Progenitor cell of endocrine pancreas (in vitro differentiated cells): ENCODE results near the gene COMT. TPM values are rescaled to one million over a fixed set of nuclear protein-coding genes. Genes with fewer than 3 reads are reported as not detected.

Experiments used
- DNase-seq: peaks from one replicate; pipeline ENCODE4 v3.0.0; 2021; ENCODE audit warnings: low spot score; ENCODE audit not compliant: unreplicated experiment
- H3K27ac Mint-ChIP-seq: 2 replicates; pipeline ENCODE4 v1.8.0; 2021; ENCODE audit warnings: mild to moderate bottlenecking, moderate library complexity, mixed read lengths
- H3K27me3 Mint-ChIP-seq: 2 replicates; pipeline ENCODE4 v1.8.0; 2021; ENCODE audit warnings: mixed read lengths
- H3K36me3 Mint-ChIP-seq: 2 replicates; pipeline ENCODE4 v1.8.0; 2022; ENCODE audit warnings: mixed read lengths; ENCODE audit not compliant: insufficient read depth
- H3K4me1 Mint-ChIP-seq: 2 replicates; pipeline ENCODE4 v1.8.0; 2021; ENCODE audit warnings: low read depth, mixed read lengths
- H3K4me3 Mint-ChIP-seq: 2 replicates; pipeline ENCODE4 v1.8.0; 2021; ENCODE audit warnings: low read depth, mild to moderate bottlenecking, moderate library complexity, mixed read lengths
- H3K9me3 Mint-ChIP-seq: 2 replicates; pipeline ENCODE4 v1.8.0; 2021; ENCODE audit warnings: low read depth, mixed read lengths
- CTCF ChIP-seq: fragments of 200-600 bp; sonication (generic); IDR thresholded peaks from one replicate; pipeline ENCODE4 v1.5.0; 2021; ENCODE audit warnings: antibody characterized with exemption, mild to moderate bottlenecking; ENCODE audit not compliant: unreplicated experiment
- total RNA-seq: library from RNA; stranded (reverse); gene quantifications from 2 replicates; pipeline ENCODE4 v1.2.1, GENCODE V29; 2021

The COMT gene
- total RNA-seq, 1 donor from 2014 or later = 48.7 TPM

- peak overlapping the region; percentile 66 for H3K4me3 Mint-ChIP-seq
- peak overlapping the region; percentile 97 for H3K27ac Mint-ChIP-seq
- TF ChIP-seq CTCF = no peak
- no peaks in the 10 kb centered on the region for H3K27me3 Mint-ChIP-seq
- peak; percentile 61 for DNase-seq
- peaks cover 6% of the 10 kb centered on the region for H3K36me3 Mint-ChIP-seq
- peaks cover 38% of the 10 kb centered on the region for H3K4me1 Mint-ChIP-seq
- no peaks in the 10 kb centered on the region for H3K9me3 Mint-ChIP-seq
Measured at GRCh38 chr22:19962909-19963806, 21.6 kb downstream of the COMT start.

- no peak for DNase-seq
- H3K27me3 Mint-ChIP-seq = no peaks in the 10 kb centered on the region
- H3K4me1 Mint-ChIP-seq = peaks cover 35% of the 10 kb centered on the region
- no peaks in the 10 kb centered on the region for H3K9me3 Mint-ChIP-seq
- peaks cover 6% of the 10 kb centered on the region for H3K36me3 Mint-ChIP-seq
- no peak overlapping the region for H3K4me3 Mint-ChIP-seq
- no peak for TF ChIP-seq CTCF
- H3K27ac Mint-ChIP-seq = no peak overlapping the region
Measured at GRCh38 chr22:19963863-19964642, 22.5 kb downstream of the COMT start.

- DNase-seq = no peak
- no peak for TF ChIP-seq CTCF
- Mint-ChIP-seq H3K4me1 (peaks cover 30% of the 10 kb centered on the region), H3K9me3 (no peaks in the 10 kb centered on the region), H3K4me3 (no peak overlapping the region), H3K27ac (no peak overlapping the region), H3K36me3 (peaks cover 6% of the 10 kb centered on the region), H3K27me3 (no peaks in the 10 kb centered on the region)
Measured at GRCh38 chr22:19964701-19965386, 23.3 kb downstream of the COMT start.

- Mint-ChIP-seq H3K9me3 (no peaks in the 10 kb centered on the region), H3K36me3 (peaks cover 8% of the 10 kb centered on the region), H3K27me3 (no peaks in the 10 kb centered on the region), H3K4me1 (peaks cover 18% of the 10 kb centered on the region), H3K27ac (peak overlapping the region; percentile 77), H3K4me3 (no peak overlapping the region)
- DNase-seq = no peak
- peak; percentile 63 for TF ChIP-seq CTCF
Measured at GRCh38 chr22:19965771-19966709, 24.5 kb downstream of the COMT start.
